Panc1 (cell line): Measurements from ENCODE around the gene ARL15. TPM values are rescaled to one million over a fixed set of nuclear protein-coding genes. Genes with fewer than 3 reads are reported as not detected.

Experiments
- ATAC-seq: fragments of 200-7000 bp; cut with Tn5 transposase; 2 replicates; pipeline ENCODE4 v1.9.1; 2020; ENCODE audit warnings: mild to moderate bottlenecking, moderate library complexity
- BruUV-seq: library from RNA; stranded (reverse); fragments of 400-500 nt; replicated peaks from 2 replicates; lab custom pipeline; 2021; lab: Mats Ljungman, UMichigan
- CTCF ChIA-PET: fragments of 300-600 bp; sonication (Branson Sonifier 250); formaldehyde crosslinking; loops from one replicate; lab custom pipeline; 2022; ENCODE audit warnings: antibody characterized with exemption; lab: Charles Lee
- POLR2A ChIA-PET: fragments of 300-600 bp; sonication (Branson Sonifier 250); formaldehyde crosslinking; loops from one replicate; lab custom pipeline; 2022; ENCODE audit warnings: antibody characterized with exemption; lab: Charles Lee
- DNase-seq: peaks from one replicate; pipeline ENCODE4 v3.0.0-alpha.2; 2010; ENCODE audit warnings: low read depth, low spot score
- H3K27ac ChIP-seq: 2 replicates; pipeline ENCODE4 v1.5.1; 2011; ENCODE audit warnings: mild to moderate bottlenecking, low read length, inconsistent platforms
- H3K27me3 ChIP-seq: fragments of 200-500 bp; sonication (Bioruptor generic); 2 replicates; pipeline ENCODE4 v1.6.0; 2014; ENCODE audit warnings: low read length, inconsistent platforms; ENCODE audit not compliant: control insufficient read depth, insufficient read depth
- H3K36me3 ChIP-seq: fragments of 200-500 bp; sonication (Bioruptor generic); 2 replicates; pipeline ENCODE4 v1.5.1; 2014; ENCODE audit warnings: inconsistent platforms, mild to moderate bottlenecking, low read length, moderate library complexity; ENCODE audit not compliant: control insufficient read depth, insufficient read depth
- H3K4me1 ChIP-seq: 2 replicates; pipeline ENCODE4 v1.5.1; 2011; ENCODE audit warnings: inconsistent platforms, mild to moderate bottlenecking, low read length, moderate library complexity; ENCODE audit not compliant: control insufficient read depth, insufficient read depth
- H3K4me3 ChIP-seq, 2 experiments: 2 replicates each; pipeline ENCODE4 v1.5.1; 2011 to 2012; ENCODE audit warnings: low read depth in 2 of 2, low read length in 2 of 2, mild to moderate bottlenecking in 2 of 2, inconsistent platforms in 1 of 2, moderate library complexity in 1 of 2
- H3K9me3 ChIP-seq: fragments of 200-500 bp; sonication (Bioruptor generic); 2 replicates; pipeline ENCODE4 v1.5.1; 2014; ENCODE audit warnings: low read depth, mild to moderate bottlenecking, inconsistent platforms, low read length, moderate library complexity; ENCODE audit not compliant: control insufficient read depth, insufficient read depth
- CTCF ChIP-seq: fragments of 450-650 bp; IDR thresholded peaks from 2 replicates; pipeline ENCODE4 v1.5.1; 2017; ENCODE audit warnings: mild to moderate bottlenecking
- POLR2AphosphoS5 ChIP-seq: IDR thresholded peaks from 2 replicates; pipeline ENCODE4 v1.6.1; 2012; ENCODE audit warnings: mild to moderate bottlenecking, low read depth, low read length, moderate library complexity
- REST ChIP-seq, 2 experiments: IDR thresholded peaks; 2 replicates each; pipeline ENCODE4 v1.6.1; 2011 to 2012; ENCODE audit warnings: low read depth in 2 of 2, control low read depth in 1 of 2, low read length in 1 of 2, mild to moderate bottlenecking in 1 of 2, moderate library complexity in 1 of 2; ENCODE audit not compliant: insufficient read depth in 1 of 2
- SIN3A ChIP-seq: IDR thresholded peaks from 2 replicates; pipeline ENCODE4 v1.6.1; 2012; ENCODE audit warnings: low read depth, mild to moderate bottlenecking, low read length, moderate library complexity, borderline replicate concordance; ENCODE audit not compliant: insufficient read depth
- TCF7L2 ChIP-seq: IDR thresholded peaks from 2 replicates; pipeline ENCODE4 v1.6.1; 2011; ENCODE audit warnings: mild to moderate bottlenecking, low read depth, low read length, inconsistent platforms
- in situ Hi-C: cut with HindIII; loops from 2 replicates; pipeline ENCODE4 v1.10.0; 2016; ENCODE audit warnings: low sequenced_read_pairs, low pct_unique_long_range_greater_than_20kb
- intact Hi-C: fragments of 100-400 bp; cut with micrococcal nuclease; formaldehyde crosslinking; loops from one replicate; pipeline ENCODE4 v1.10.0; 2022; ENCODE audit not compliant: unreplicated experiment
- total RNA-seq: library from RNA; stranded (reverse); gene quantifications from one replicate; pipeline ENCODE4 v1.2.1, GENCODE V29; 2021; ENCODE audit not compliant: unreplicated experiment

ARL15 gene
- total RNA-seq, 1 experiment from 2014 or later = 16.5 TPM

DNA sequence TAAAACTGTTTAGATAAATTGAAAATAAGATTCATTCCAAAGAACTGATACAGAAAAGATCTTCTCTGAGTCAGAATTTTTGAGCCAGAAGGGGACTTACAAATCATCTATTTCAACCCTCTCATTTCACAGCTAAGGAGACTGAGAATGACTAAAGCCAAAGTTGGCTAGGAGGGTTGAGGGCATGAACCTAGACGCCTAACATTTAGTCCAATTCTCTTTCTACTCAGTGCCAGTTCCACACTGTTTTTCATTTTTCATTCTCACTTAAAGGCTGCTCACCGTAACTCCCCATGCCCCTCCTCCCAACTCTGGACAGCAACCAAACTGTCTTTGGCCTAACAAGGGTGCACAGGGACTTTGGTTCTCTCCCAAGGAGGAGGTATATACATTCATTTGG is 386.0 kb downstream of the ARL15 start:
- H3K27ac ChIP-seq = no peak overlapping the region
- H3K36me3 ChIP-seq = no peaks in the 10 kb centered on the region
- DNase-seq (no peak), ATAC-seq (no peak)
- H3K9me3 ChIP-seq = no peaks in the 10 kb centered on the region
- intact Hi-C loops = no loop called here
- CTCF ChIA-PET = no interaction called here
- in situ Hi-C loops = no loop called here
- H3K4me1 ChIP-seq = no peaks in the 10 kb centered on the region; the same call in 1 of the 2 replicates
- POLR2A ChIA-PET = no interaction called here
- no peaks in the 10 kb centered on the region for H3K27me3 ChIP-seq
- BruUV-seq = no TSS peak
- TF ChIP-seq POLR2AphosphoS5 = no peak
- TF ChIP-seq REST (IDR thresholded peaks at IDR 0.05; ENCODE audit: insufficient read depth in 1 of 2, low read depth in 2 of 2, low read length in 1 of 2) = no peak
- TF ChIP-seq TCF7L2 = no peak
- no peak for TF ChIP-seq SIN3A
- TF ChIP-seq CTCF = no peak
- H3K4me3 ChIP-seq = no peak overlapping the region

- intact Hi-C loops (no loop called here), in situ Hi-C loops (no loop called here)
- H3K4me1 ChIP-seq = no peaks in the 10 kb centered on the region; the same call in 1 of the 2 replicates
- POLR2A ChIA-PET = no interaction called here
- TF ChIP-seq TCF7L2 (no peak), SIN3A (no peak), POLR2AphosphoS5 (no peak), CTCF (no peak), REST (IDR thresholded peaks at IDR 0.05; ENCODE audit: insufficient read depth in 1 of 2, low read depth in 2 of 2, low read length in 1 of 2) (no peak)
- BruUV-seq = no TSS peak
- H3K9me3 ChIP-seq = no peaks in the 10 kb centered on the region
- CTCF ChIA-PET = no interaction called here
- ATAC-seq = no peak
- no peak for DNase-seq
- no peak overlapping the region for H3K4me3 ChIP-seq
- H3K27me3 ChIP-seq = no peaks in the 10 kb centered on the region
- H3K27ac ChIP-seq = no peak overlapping the region
- H3K36me3 ChIP-seq = no peaks in the 10 kb centered on the region
Observed at GRCh38 chr5:53923961-53924360, 386.4 kb downstream of the ARL15 start.
